ENCODE data around the gene AFAP1. TPM values are rescaled to one million over a fixed set of nuclear protein-coding genes. Genes with fewer than 3 reads are reported as not detected.
A peak's percentile ranks its signal among the peaks of the same experiment; 100 is the strongest.

AFAP1 gene
- polyA plus RNA-seq, 1 donor (not counting 4 experiments of a cell fraction or from before 2014, with no cell fraction given): 7.6 TPM

GRCh38 chr4:7844594-7844991, 95.1 kb downstream of the AFAP1 start:
- H3K4me2 ChIP-seq (ENCODE audit: control insufficient read depth, extremely low read depth, insufficient read depth, low read depth, low read length): peak overlapping the region; percentile 35
- no peak overlapping the region for H2AFZ ChIP-seq (ENCODE audit: control insufficient read depth, low read length)
- H3K4me3 ChIP-seq (ENCODE audit: control insufficient read depth in 2 of 3, extremely low read depth in 1 of 3, insufficient read depth in 2 of 3, low read depth in 1 of 3, low read length in 3 of 3): no peak overlapping the region
- peaks cover 0 to 6% of the 10 kb centered on the region in 2 experiments for H3K36me3 ChIP-seq (ENCODE audit: control insufficient read depth in 2 of 2, extremely low read depth in 1 of 2, insufficient read depth in 2 of 2, low read length in 2 of 2)
- DNase-seq (ENCODE audit: low read depth, low spot score) (peak; percentile 83), FAIRE-seq (peak; percentile 92)
- dilution Hi-C loops (cut with MboI; ENCODE audit: extremely low pct_ligation_motif_present, low sequenced_read_pairs): no loop called here
- no peaks in the 10 kb centered on the region for H4K20me1 ChIP-seq (ENCODE audit: control insufficient read depth, extremely low read depth, insufficient read depth, low read length)
- H3K79me2 ChIP-seq (ENCODE audit: control insufficient read depth, insufficient read depth, low read length): peaks cover 16% of the 10 kb centered on the region
- H3K9ac ChIP-seq (ENCODE audit: control insufficient read depth, extremely low read depth, insufficient read depth, low read length): peak overlapping the region; percentile 76
- H3K27ac ChIP-seq (ENCODE audit: control insufficient read depth, insufficient read depth, low read length): peak overlapping the region; percentile 97
- TF ChIP-seq CTCF (optimal IDR thresholded peaks at IDR 0.05 in 1 of 3, IDR thresholded peaks at IDR 0.05 in 1 of 3, conservative IDR thresholded peaks at IDR 0.05 in 1 of 3; ENCODE audit: extremely low read depth in 1 of 3, insufficient read depth in 2 of 3, low read length in 3 of 3): peak in 1 of 3 experiments; percentile 1
- no peak for TF ChIP-seq EZH2 (IDR thresholded peaks at IDR 0.05; ENCODE audit: low read length)
- H3K27me3 ChIP-seq (ENCODE audit: control insufficient read depth, extremely low read depth, insufficient read depth, low read length): no peaks in the 10 kb centered on the region
- peaks cover 41% of the 10 kb centered on the region for H3K4me1 ChIP-seq (ENCODE audit: control insufficient read depth, extremely low read depth, insufficient read depth, low read length)
- H3K9me1 ChIP-seq (ENCODE audit: control insufficient read depth, extremely low read depth, insufficient read depth, low read length): no peaks in the 10 kb centered on the region
- H3K9me3 ChIP-seq (ENCODE audit: control insufficient read depth, low read depth, low read length): peaks cover 6% of the 10 kb centered on the region

DNA sequence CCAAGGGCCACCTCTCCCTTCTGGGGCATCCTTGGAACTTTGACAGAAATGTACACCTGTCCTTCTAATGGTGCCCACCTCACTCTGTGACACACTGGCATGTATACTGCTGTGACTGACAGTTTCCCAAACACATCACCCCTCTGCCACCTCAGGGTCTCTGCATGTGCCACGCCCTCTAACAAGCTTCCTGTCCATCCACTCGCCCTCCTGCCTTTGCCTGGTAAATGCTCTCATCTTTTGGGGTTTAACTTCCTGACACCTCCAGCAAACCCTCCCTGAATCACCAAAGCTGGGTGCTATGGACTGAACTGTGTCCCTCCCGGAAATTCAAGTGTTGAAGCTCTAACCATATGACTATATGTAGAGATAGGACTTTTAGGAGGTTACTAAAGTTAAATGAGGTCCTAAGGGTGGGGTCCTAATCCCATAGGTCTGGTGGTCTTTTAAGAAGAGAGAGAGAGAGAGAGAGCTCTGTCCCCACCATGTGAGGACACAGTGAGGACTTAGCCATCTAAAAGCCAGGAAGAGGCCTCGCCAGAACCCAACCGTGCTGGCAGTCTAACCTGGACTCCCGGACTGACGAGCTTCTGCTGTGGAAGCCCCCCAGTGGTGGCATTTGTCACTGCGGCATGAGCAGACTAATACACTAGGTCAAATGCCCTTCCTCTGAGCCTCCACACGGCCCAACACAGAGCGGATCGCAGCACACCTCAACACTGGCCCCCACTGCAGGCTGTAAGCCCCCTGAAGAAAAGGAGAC, 95.6 kb downstream of the AFAP1 start:
- Histone ChIP-seq H2AFZ (ENCODE audit: control insufficient read depth, low read length) (no peak overlapping the region), H3K9ac (ENCODE audit: control insufficient read depth, extremely low read depth, insufficient read depth, low read length) (peak overlapping the region; percentile 76), H3K4me3 (ENCODE audit: control insufficient read depth in 2 of 3, extremely low read depth in 1 of 3, insufficient read depth in 2 of 3, low read depth in 1 of 3, low read length in 3 of 3) (no peak overlapping the region), H4K20me1 (ENCODE audit: control insufficient read depth, extremely low read depth, insufficient read depth, low read length) (no peaks in the 10 kb centered on the region), H3K27me3 (ENCODE audit: control insufficient read depth, extremely low read depth, insufficient read depth, low read length) (no peaks in the 10 kb centered on the region), H3K36me3 (ENCODE audit: control insufficient read depth in 2 of 2, extremely low read depth in 1 of 2, insufficient read depth in 2 of 2, low read length in 2 of 2) (peaks cover 0 to 6% of the 10 kb centered on the region in 2 experiments), H3K9me3 (ENCODE audit: control insufficient read depth, low read depth, low read length) (peaks cover 6% of the 10 kb centered on the region), H3K9me1 (ENCODE audit: control insufficient read depth, extremely low read depth, insufficient read depth, low read length) (no peaks in the 10 kb centered on the region), H3K79me2 (ENCODE audit: control insufficient read depth, insufficient read depth, low read length) (peaks cover 16% of the 10 kb centered on the region), H3K4me2 (ENCODE audit: control insufficient read depth, extremely low read depth, insufficient read depth, low read depth, low read length) (peak overlapping the region; percentile 80), H3K4me1 (ENCODE audit: control insufficient read depth, extremely low read depth, insufficient read depth, low read length) (peaks cover 41% of the 10 kb centered on the region), H3K27ac (ENCODE audit: control insufficient read depth, insufficient read depth, low read length) (peak overlapping the region; percentile 97)
- peak; percentile 36 for FAIRE-seq
- no peak for DNase-seq (ENCODE audit: low read depth, low spot score)
- dilution Hi-C loops (cut with MboI; ENCODE audit: extremely low pct_ligation_motif_present, low sequenced_read_pairs): no loop called here
- TF ChIP-seq EZH2 (IDR thresholded peaks at IDR 0.05; ENCODE audit: low read length): no peak
- peak in 2 of 3 experiments; percentile 49 to 56 for TF ChIP-seq CTCF (optimal IDR thresholded peaks at IDR 0.05 in 1 of 3, IDR thresholded peaks at IDR 0.05 in 1 of 3, conservative IDR thresholded peaks at IDR 0.05 in 1 of 3; ENCODE audit: extremely low read depth in 1 of 3, insufficient read depth in 2 of 3, low read length in 3 of 3)
